PC-3 (cell line): ENCODE results near the gene EIF4A2. TPM values are rescaled to one million over a fixed set of nuclear protein-coding genes. Genes with fewer than 3 reads are reported as not detected.
A peak's percentile ranks its signal among the peaks of the same experiment; 100 is the strongest.

Experiments used
- ATAC-seq: fragments of 200-7000 bp; cut with Tn5 transposase; 2 replicates; pipeline ENCODE4 v1.9.1; 2020; ENCODE audit warnings: mild to moderate bottlenecking, moderate library complexity
- BruUV-seq: library from RNA; stranded (reverse); fragments of 400-500 nt; replicated peaks from 2 replicates; lab custom pipeline; 2021; lab: Mats Ljungman, UMichigan
- CTCF ChIA-PET: fragments of 300-600 bp; sonication (Branson Sonifier 250); formaldehyde crosslinking; loops from one replicate; lab custom pipeline; 2022; ENCODE audit warnings: antibody characterized with exemption; lab: Charles Lee
- POLR2A ChIA-PET: fragments of 300-600 bp; sonication (Branson Sonifier 250); formaldehyde crosslinking; loops from one replicate; lab custom pipeline; 2022; ENCODE audit warnings: antibody characterized with exemption; ENCODE audit not compliant: unreplicated experiment; lab: Charles Lee
- DNase-seq: peaks from one replicate; pipeline ENCODE4 v3.0.0-alpha.2; 2015
- H2AFZ ChIP-seq: fragments of 300-600 bp; sonication (generic); 2 replicates; pipeline ENCODE4 v1.6.0; 2016; ENCODE audit warnings: antibody characterized with exemption, low read length
- H3F3A ChIP-seq: fragments of 300-600 bp; sonication (generic); one replicate; pipeline ENCODE4 v1.6.0; 2017; ENCODE audit warnings: antibody characterized with exemption, low read length, control low read depth, mild to moderate bottlenecking; ENCODE audit not compliant: unreplicated experiment
- H3K27ac ChIP-seq: fragments of 300-600 bp; sonication (generic); 2 replicates; pipeline ENCODE4 v1.5.1; 2016; ENCODE audit warnings: mild to moderate bottlenecking, low read length
- H3K27me3 ChIP-seq: fragments of 300-600 bp; sonication (generic); 2 replicates; pipeline ENCODE4 v1.6.1; 2016; ENCODE audit warnings: low read length, mixed read lengths
- H3K36me3 ChIP-seq: fragments of 300-600 bp; sonication (generic); 2 replicates; pipeline ENCODE4 v1.6.1; 2016; ENCODE audit warnings: low read depth, mixed run types, low read length, mixed read lengths
- H3K4me1 ChIP-seq: fragments of 300-600 bp; sonication (generic); 2 replicates; pipeline ENCODE4 v1.5.1; 2016; ENCODE audit warnings: low read length; ENCODE audit not compliant: insufficient read depth
- H3K4me2 ChIP-seq: fragments of 300-600 bp; sonication (generic); 2 replicates; pipeline ENCODE4 v1.6.0; 2016; ENCODE audit warnings: low read length
- H3K4me3 ChIP-seq: fragments of 300-600 bp; sonication (generic); 2 replicates; pipeline ENCODE4 v1.5.1; 2016; ENCODE audit warnings: mild to moderate bottlenecking, low read length, mixed read lengths
- H3K79me2 ChIP-seq: fragments of 300-600 bp; sonication (generic); 2 replicates; pipeline ENCODE4 v1.6.1; 2017; ENCODE audit warnings: low read length, mixed read lengths
- H3K9ac ChIP-seq: fragments of 300-600 bp; sonication (generic); 2 replicates; pipeline ENCODE4 v1.6.0; 2016; ENCODE audit warnings: mild to moderate bottlenecking, low read length
- H3K9me2 ChIP-seq: fragments of 300-600 bp; sonication (generic); replicated peaks from 2 replicates; pipeline ENCODE4 v1.6.1; 2016; ENCODE audit warnings: mixed run types, low read length, mixed read lengths
- H3K9me3 ChIP-seq: fragments of 300-600 bp; sonication (generic); 2 replicates; pipeline ENCODE4 v1.6.1; 2016; ENCODE audit warnings: low read length, mixed read lengths
- H4K20me1 ChIP-seq: fragments of 300-600 bp; sonication (generic); 2 replicates; pipeline ENCODE4 v1.6.1; 2016; ENCODE audit warnings: low read length, mixed read lengths
- EZH2 ChIP-seq: fragments of 300-600 bp; sonication (generic); IDR thresholded peaks from one replicate; pipeline ENCODE4 v1.6.1; 2017; ENCODE audit warnings: antibody characterized with exemption, mild to moderate bottlenecking, low read length; ENCODE audit not compliant: unreplicated experiment
- EZH2phosphoT487 ChIP-seq: fragments of 300-600 bp; sonication (generic); IDR thresholded peaks from 2 replicates; pipeline ENCODE4 v1.6.1; 2018; ENCODE audit warnings: mild to moderate bottlenecking, antibody characterized with exemption, low read length, borderline replicate concordance
- intact Hi-C: fragments of 100-400 bp; cut with micrococcal nuclease; formaldehyde crosslinking; loops from 2 replicates; pipeline ENCODE4 v1.9.0; 2023
- total RNA-seq: library from RNA; depleted of rRNA; stranded (reverse); fragments of >200 nt; gene quantifications from 2 replicates; pipeline ENCODE4 v1.2.3, GENCODE V29; 2014
- TF ChIP-seq, protein P1 (sequence below): fragments of 300-600 bp; sonication (generic); conservative IDR thresholded peaks from 2 replicates; pipeline ENCODE4 v1.5.1; 2017; ENCODE audit warnings: antibody characterized with exemption, low read depth, mild to moderate bottlenecking, low read length

Gene EIF4A2
- total RNA-seq, 1 experiment from 2014 or later: 233 TPM

- no peak overlapping the region for H3K27ac ChIP-seq
- H2AFZ ChIP-seq: no peak overlapping the region
- CTCF ChIA-PET: interaction anchor here (0.6 kb wide), 1 partner anchor 23 kb away, joined by 8 read pairs; no protein-coding TSS in a partner anchor
- H3K4me3 ChIP-seq: no peak overlapping the region
- H3K36me3 ChIP-seq: peaks cover 65% of the 10 kb centered on the region
- TF ChIP-seq EZH2 (no peak), EZH2phosphoT487 (no peak)
- TF ChIP-seq, protein P1, sequence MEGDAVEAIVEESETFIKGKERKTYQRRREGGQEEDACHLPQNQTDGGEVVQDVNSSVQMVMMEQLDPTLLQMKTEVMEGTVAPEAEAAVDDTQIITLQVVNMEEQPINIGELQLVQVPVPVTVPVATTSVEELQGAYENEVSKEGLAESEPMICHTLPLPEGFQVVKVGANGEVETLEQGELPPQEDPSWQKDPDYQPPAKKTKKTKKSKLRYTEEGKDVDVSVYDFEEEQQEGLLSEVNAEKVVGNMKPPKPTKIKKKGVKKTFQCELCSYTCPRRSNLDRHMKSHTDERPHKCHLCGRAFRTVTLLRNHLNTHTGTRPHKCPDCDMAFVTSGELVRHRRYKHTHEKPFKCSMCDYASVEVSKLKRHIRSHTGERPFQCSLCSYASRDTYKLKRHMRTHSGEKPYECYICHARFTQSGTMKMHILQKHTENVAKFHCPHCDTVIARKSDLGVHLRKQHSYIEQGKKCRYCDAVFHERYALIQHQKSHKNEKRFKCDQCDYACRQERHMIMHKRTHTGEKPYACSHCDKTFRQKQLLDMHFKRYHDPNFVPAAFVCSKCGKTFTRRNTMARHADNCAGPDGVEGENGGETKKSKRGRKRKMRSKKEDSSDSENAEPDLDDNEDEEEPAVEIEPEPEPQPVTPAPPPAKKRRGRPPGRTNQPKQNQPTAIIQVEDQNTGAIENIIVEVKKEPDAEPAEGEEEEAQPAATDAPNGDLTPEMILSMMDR: no peak
- POLR2A ChIA-PET: interaction anchor here (0.7 kb wide), 2 partner anchors 16 to 851 kb away, joined by 3 to 5 read pairs; partner anchors contain the start of gene RFC4
- H3K9ac ChIP-seq: no peak overlapping the region
- H3F3A ChIP-seq: peaks cover 67% of the 10 kb centered on the region
- peaks cover 34% of the 10 kb centered on the region for H3K79me2 ChIP-seq
- H3K4me2 ChIP-seq: no peak overlapping the region
- DNase-seq: peak; percentile 33
- H3K4me1 ChIP-seq: peaks cover 26% of the 10 kb centered on the region
- H3K9me2 ChIP-seq: no peaks in the 10 kb centered on the region
- no peaks in the 10 kb centered on the region for H3K27me3 ChIP-seq
- H4K20me1 ChIP-seq: peaks cover 54% of the 10 kb centered on the region
- ATAC-seq: peak; percentile 32
- H3K9me3 ChIP-seq: no peaks in the 10 kb centered on the region
- intact Hi-C loops: loop anchor here (2.0 kb wide), 1 partner anchor 16 kb away; the partner anchor contains the start of gene RFC4
- no TSS peak for BruUV-seq
Measured at GRCh38 chr3:186790261-186790981, 7.0 kb downstream of the EIF4A2 start.

DNA sequence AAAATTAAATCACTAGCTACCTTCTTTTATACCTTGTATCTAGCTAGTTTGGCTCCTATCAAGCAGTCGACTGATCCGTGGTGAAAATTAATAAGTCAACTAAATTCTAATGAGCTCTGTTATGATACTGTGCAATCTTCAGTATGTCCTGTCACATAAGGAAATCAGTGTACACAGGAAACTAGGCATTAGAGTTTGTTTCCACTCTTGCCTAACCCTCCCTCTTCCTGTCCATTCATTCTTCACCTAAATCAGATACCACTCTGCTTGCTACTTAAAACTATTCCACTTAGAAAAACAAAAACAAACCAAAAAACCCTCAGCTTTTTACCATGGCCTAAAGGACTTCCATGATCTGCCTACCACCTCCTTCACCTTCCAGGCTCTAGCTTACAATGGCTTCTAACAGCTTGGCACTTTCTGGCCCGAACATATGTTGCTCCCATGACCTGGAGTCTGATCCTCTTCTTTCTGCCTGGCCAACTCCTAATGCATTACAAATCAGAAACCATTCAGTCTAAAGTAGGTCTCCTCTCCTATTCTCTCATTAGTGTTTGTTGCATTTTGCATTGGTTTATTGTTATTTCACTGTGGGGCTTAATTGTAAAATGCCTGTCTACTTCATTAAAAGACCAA is 15.0 kb downstream of the EIF4A2 start:
- Histone ChIP-seq H3K4me1 (no peaks in the 10 kb centered on the region), H3K9me2 (no peaks in the 10 kb centered on the region), H3F3A (no peaks in the 10 kb centered on the region), H3K9ac (no peak overlapping the region), H3K4me3 (no peak overlapping the region), H4K20me1 (no peaks in the 10 kb centered on the region), H3K27me3 (no peaks in the 10 kb centered on the region), H3K4me2 (no peak overlapping the region), H3K79me2 (no peaks in the 10 kb centered on the region), H3K36me3 (peaks cover 58% of the 10 kb centered on the region), H3K27ac (no peak overlapping the region), H2AFZ (no peak overlapping the region), H3K9me3 (no peaks in the 10 kb centered on the region)
- no peak for ATAC-seq
- no TSS peak for BruUV-seq
- ChIA-PET CTCF (no interaction called here), POLR2A (no interaction called here)
- intact Hi-C loops: no loop called here
- DNase-seq: no peak
- TF ChIP-seq EZH2 (no peak), EZH2phosphoT487 (no peak)
- TF ChIP-seq, protein P1: no peak

DNA sequence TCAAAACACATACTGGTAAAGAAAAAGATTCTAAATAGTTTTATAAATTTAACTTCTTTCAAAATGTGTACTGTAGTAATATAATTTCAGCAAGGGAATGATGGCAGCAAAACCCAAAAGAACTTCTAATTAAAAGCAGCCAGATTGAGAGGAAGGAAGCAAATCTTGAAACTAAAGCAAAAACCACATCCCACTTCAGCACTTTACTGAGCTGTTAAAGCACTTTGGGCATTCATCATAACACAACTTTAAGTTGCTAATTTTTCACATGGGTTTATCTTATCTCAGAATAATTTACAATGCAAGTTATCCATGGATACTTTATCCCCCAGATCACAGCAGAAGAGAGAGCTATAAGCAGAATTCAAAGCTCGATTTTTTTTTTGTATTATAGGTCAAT is 16.9 kb downstream of the EIF4A2 start:
- POLR2A ChIA-PET: no interaction called here
- Histone ChIP-seq H3F3A (no peaks in the 10 kb centered on the region), H3K4me3 (no peak overlapping the region), H3K27ac (no peak overlapping the region), H3K4me1 (peaks cover 5% of the 10 kb centered on the region), H4K20me1 (no peaks in the 10 kb centered on the region), H3K79me2 (peaks cover 9% of the 10 kb centered on the region), H3K9ac (no peak overlapping the region), H2AFZ (no peak overlapping the region), H3K4me2 (no peak overlapping the region), H3K9me2 (no peaks in the 10 kb centered on the region), H3K9me3 (no peaks in the 10 kb centered on the region), H3K36me3 (peaks cover 48% of the 10 kb centered on the region), H3K27me3 (no peaks in the 10 kb centered on the region)
- intact Hi-C loops: no loop called here
- no peak for DNase-seq
- CTCF ChIA-PET: no interaction called here
- BruUV-seq: no TSS peak
- TF ChIP-seq, protein P1: no peak
- TF ChIP-seq EZH2phosphoT487 (no peak), EZH2 (no peak)
- ATAC-seq: no peak
